ENCODE measurements around the gene FLAD1. TPM values are rescaled to one million over a fixed set of nuclear protein-coding genes. Genes with fewer than 3 reads are reported as not detected.

The FLAD1 gene
- total RNA-seq, 1 experiment from 2014 or later = 72.8 TPM

DNA sequence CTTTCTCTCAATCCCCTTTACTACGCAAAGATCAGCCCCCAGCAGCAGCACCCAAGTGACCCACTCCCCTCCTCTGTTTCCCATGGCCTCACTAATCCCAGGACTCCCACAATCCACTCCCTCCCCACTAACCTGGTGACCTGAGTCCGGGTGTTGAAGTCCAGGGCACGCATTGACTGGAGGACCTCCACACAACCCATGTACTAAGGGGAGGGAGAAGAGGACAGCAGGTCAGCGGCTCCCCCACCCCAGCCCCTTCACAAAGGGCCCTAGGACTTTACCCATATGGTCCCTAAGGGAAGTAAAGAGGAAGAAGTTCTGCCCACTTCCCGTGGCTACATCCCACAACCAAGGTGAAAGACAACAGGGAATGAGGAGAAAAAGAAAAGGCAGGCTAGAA, 13.9 kb upstream of the FLAD1 start:
- ChIA-PET POLR2A (no interaction called here), CTCF (interaction anchor here (0.6 kb wide), 1 partner anchor 91 kb away, joined by 11 read pairs; no protein-coding TSS in a partner anchor)
- Histone ChIP-seq H3K27me3 (ENCODE audit: control insufficient read depth, insufficient read depth, low read length) (no peaks in the 10 kb centered on the region), H3K9me3 (ENCODE audit: control insufficient read depth, insufficient read depth, low read depth, low read length) (no peaks in the 10 kb centered on the region), H3K27ac (ENCODE audit: low read length) (peak overlapping the region; percentile 98), H3K4me1 (ENCODE audit: control insufficient read depth, insufficient read depth, low read length) (peaks cover 43% of the 10 kb centered on the region), H3K36me3 (ENCODE audit: control insufficient read depth, insufficient read depth, low read length) (peaks cover 6% of the 10 kb centered on the region), H3K4me3 (ENCODE audit: low read depth in 2 of 2, low read length in 2 of 2) (peak overlapping the region; percentile 77 to 88)
- no TSS peak for BruUV-seq (replicated peaks)
- intact Hi-C loops (cut with micrococcal nuclease; ENCODE audit: unreplicated experiment) = no loop called here
- TF ChIP-seq, protein P1, sequence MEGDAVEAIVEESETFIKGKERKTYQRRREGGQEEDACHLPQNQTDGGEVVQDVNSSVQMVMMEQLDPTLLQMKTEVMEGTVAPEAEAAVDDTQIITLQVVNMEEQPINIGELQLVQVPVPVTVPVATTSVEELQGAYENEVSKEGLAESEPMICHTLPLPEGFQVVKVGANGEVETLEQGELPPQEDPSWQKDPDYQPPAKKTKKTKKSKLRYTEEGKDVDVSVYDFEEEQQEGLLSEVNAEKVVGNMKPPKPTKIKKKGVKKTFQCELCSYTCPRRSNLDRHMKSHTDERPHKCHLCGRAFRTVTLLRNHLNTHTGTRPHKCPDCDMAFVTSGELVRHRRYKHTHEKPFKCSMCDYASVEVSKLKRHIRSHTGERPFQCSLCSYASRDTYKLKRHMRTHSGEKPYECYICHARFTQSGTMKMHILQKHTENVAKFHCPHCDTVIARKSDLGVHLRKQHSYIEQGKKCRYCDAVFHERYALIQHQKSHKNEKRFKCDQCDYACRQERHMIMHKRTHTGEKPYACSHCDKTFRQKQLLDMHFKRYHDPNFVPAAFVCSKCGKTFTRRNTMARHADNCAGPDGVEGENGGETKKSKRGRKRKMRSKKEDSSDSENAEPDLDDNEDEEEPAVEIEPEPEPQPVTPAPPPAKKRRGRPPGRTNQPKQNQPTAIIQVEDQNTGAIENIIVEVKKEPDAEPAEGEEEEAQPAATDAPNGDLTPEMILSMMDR (IDR thresholded peaks at IDR 0.05) = no peak
- TF ChIP-seq, protein P2, sequence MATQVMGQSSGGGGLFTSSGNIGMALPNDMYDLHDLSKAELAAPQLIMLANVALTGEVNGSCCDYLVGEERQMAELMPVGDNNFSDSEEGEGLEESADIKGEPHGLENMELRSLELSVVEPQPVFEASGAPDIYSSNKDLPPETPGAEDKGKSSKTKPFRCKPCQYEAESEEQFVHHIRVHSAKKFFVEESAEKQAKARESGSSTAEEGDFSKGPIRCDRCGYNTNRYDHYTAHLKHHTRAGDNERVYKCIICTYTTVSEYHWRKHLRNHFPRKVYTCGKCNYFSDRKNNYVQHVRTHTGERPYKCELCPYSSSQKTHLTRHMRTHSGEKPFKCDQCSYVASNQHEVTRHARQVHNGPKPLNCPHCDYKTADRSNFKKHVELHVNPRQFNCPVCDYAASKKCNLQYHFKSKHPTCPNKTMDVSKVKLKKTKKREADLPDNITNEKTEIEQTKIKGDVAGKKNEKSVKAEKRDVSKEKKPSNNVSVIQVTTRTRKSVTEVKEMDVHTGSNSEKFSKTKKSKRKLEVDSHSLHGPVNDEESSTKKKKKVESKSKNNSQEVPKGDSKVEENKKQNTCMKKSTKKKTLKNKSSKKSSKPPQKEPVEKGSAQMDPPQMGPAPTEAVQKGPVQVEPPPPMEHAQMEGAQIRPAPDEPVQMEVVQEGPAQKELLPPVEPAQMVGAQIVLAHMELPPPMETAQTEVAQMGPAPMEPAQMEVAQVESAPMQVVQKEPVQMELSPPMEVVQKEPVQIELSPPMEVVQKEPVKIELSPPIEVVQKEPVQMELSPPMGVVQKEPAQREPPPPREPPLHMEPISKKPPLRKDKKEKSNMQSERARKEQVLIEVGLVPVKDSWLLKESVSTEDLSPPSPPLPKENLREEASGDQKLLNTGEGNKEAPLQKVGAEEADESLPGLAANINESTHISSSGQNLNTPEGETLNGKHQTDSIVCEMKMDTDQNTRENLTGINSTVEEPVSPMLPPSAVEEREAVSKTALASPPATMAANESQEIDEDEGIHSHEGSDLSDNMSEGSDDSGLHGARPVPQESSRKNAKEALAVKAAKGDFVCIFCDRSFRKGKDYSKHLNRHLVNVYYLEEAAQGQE (IDR thresholded peaks at IDR 0.05; ENCODE audit: insufficient read depth in 1 of 2, low read depth in 2 of 2, low read length in 1 of 2) = no peak
- TF ChIP-seq SIN3A (IDR thresholded peaks at IDR 0.05; ENCODE audit: borderline replicate concordance, insufficient read depth, low read depth, low read length) (no peak), TCF7L2 (IDR thresholded peaks at IDR 0.05; ENCODE audit: low read depth, low read length) (no peak), POLR2AphosphoS5 (IDR thresholded peaks at IDR 0.05; ENCODE audit: low read depth, low read length) (no peak)
- DNase-seq (ENCODE audit: low read depth, low spot score) (no peak), ATAC-seq (no peak)
- in situ Hi-C loops (cut with HindIII; ENCODE audit: low pct_unique_long_range_greater_than_20kb, low sequenced_read_pairs) = no loop called here

DNA sequence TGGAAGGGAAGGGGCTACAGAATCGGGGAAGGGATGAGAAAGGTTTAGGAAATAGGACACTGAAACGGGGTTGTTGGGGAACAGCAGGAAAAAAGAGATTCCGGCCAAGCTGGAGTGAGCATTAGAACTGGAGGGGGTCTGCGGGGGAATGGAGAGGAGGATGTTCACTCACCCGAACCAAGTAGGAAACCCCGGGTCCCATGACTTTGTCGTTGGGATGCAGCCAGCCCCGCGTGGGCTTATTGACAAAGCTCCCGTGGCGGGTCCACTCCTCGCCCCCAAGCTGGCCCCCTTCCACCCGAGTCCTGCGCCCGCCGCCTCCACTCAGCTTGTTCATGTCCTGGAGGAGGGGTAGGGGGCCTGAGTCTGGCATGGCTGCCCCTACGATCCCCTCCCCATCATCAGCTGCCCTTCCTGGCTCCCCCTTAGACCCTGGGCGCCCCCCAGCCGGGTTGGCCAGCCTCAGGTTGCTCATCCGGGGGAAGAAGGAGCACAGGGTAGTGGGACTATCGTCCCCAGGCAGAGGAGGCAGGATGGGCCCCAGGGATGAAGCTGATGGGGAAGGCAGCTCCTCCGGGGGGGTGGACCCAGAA, 13.2 kb upstream of the FLAD1 start:
- intact Hi-C loops (cut with micrococcal nuclease; ENCODE audit: unreplicated experiment) (no loop called here), in situ Hi-C loops (cut with HindIII; ENCODE audit: low pct_unique_long_range_greater_than_20kb, low sequenced_read_pairs) (no loop called here)
- peak overlapping the region; percentile 77 to 88 for H3K4me3 ChIP-seq (ENCODE audit: low read depth in 2 of 2, low read length in 2 of 2)
- BruUV-seq (replicated peaks) = no TSS peak
- no peaks in the 10 kb centered on the region for H3K27me3 ChIP-seq (ENCODE audit: control insufficient read depth, insufficient read depth, low read length)
- peaks cover 43% of the 10 kb centered on the region for H3K4me1 ChIP-seq (ENCODE audit: control insufficient read depth, insufficient read depth, low read length)
- H3K27ac ChIP-seq (ENCODE audit: low read length) = peak overlapping the region; percentile 98
- H3K36me3 ChIP-seq (ENCODE audit: control insufficient read depth, insufficient read depth, low read length) = peaks cover 6% of the 10 kb centered on the region
- ChIA-PET CTCF (interaction anchor here (0.6 to 0.9 kb wide), 3 partner anchors 9 to 166 kb away, joined by 4 to 11 read pairs (median 4); partner anchors contain the start of genes PYGO2 and SLC50A1), POLR2A (interaction anchor here (0.6 to 1.1 kb wide), 5 partner anchors 9 to 131 kb away, joined by 3 to 15 read pairs (median 4); partner anchors contain the start of genes LENEP, PMVK and PYGO2)
- H3K9me3 ChIP-seq (ENCODE audit: control insufficient read depth, insufficient read depth, low read depth, low read length) = no peaks in the 10 kb centered on the region
- DNase-seq (ENCODE audit: low read depth, low spot score) (no peak), ATAC-seq (no peak)
- TF ChIP-seq, protein P1 (IDR thresholded peaks at IDR 0.05) = no peak
- no peak; the same call in 1 of the 2 replicates for TF ChIP-seq POLR2AphosphoS5 (IDR thresholded peaks at IDR 0.05; ENCODE audit: low read depth, low read length)
- 0 out of 2 replicates have a peak, but pooled peaks have one; percentile 24 for TF ChIP-seq SIN3A (IDR thresholded peaks at IDR 0.05; ENCODE audit: borderline replicate concordance, insufficient read depth, low read depth, low read length)
- TF ChIP-seq, protein P2 (IDR thresholded peaks at IDR 0.05; ENCODE audit: insufficient read depth in 1 of 2, low read depth in 2 of 2, low read length in 1 of 2) = no peak

All from Panc1 (cell line).